B cell (primary cell): ENCODE data around the gene HOXB3.

Source experiments
- CTCF ChIP-seq: fragments of 200-600 bp; IDR thresholded peaks from one replicate; pipeline ENCODE4 v1.8.0; 2022; ENCODE audit warnings: antibody characterized with exemption, mild to moderate bottlenecking
- EZH2 ChIP-seq: IDR thresholded peaks from 2 replicates; pipeline ENCODE4 v1.6.1; 2012; ENCODE audit warnings: borderline replicate concordance, low read depth, mild to moderate bottlenecking, moderate library complexity, low read length; ENCODE audit not compliant: insufficient read depth, poor library complexity, severe bottlenecking

- TF ChIP-seq CTCF (no peak), EZH2 (no peak)
These were observed 6.1 kb upstream of the HOXB3 start for GRCh38 chr17:48596000-48596734.
